ENCODE measurements around the gene PAK6. TPM values are rescaled to one million over a fixed set of nuclear protein-coding genes. Genes with fewer than 3 reads are reported as not detected.

The PAK6 gene
- total and polyA plus RNA-seq, 9 of the 15 experiments (the other 6 are each of a cell fraction or from before 2014, with no cell fraction given) = 0.03 to 0.74 (median 0.16) TPM; not detected in 2

GRCh38 chr15:40305281-40305680 lies 66.4 kb downstream of the PAK6 start:
- Histone ChIP-seq H3K36me3 (ENCODE audit: control insufficient read depth, insufficient read depth, low read length) (no peaks in the 10 kb centered on the region), H3K79me2 (ENCODE audit: control insufficient read depth, insufficient read depth, low read length) (no peaks in the 10 kb centered on the region), H3K9ac (ENCODE audit: insufficient read depth in 1 of 2, low read depth in 2 of 2, low read length in 2 of 2) (no peak overlapping the region; a peak in 1 of 4 replicates), H4K20me1 (replicated peaks; ENCODE audit: control insufficient read depth, insufficient read depth, low read length) (no peaks in the 10 kb centered on the region), H3K9me1 (ENCODE audit: control insufficient read depth, insufficient read depth, low read length) (no peaks in the 10 kb centered on the region), H3K4me1 (replicated peaks in 1 of 2; ENCODE audit: control insufficient read depth in 2 of 2, insufficient read depth in 2 of 2, low read length in 2 of 2) (peaks cover 42 to 55% of the 10 kb centered on the region in 2 experiments), H3K27ac (ENCODE audit: extremely low read depth, low read depth, low read length) (no peak overlapping the region), H3K9me3 (replicated peaks; ENCODE audit: control insufficient read depth, insufficient read depth, low read depth, low read length) (no peaks in the 10 kb centered on the region), H3K4me3 (no peak overlapping the region), H3K4me2 (ENCODE audit: insufficient read depth, low read length) (no peak overlapping the region), H3K27me3 (ENCODE audit: control insufficient read depth in 2 of 2, insufficient read depth in 2 of 2, low read length in 2 of 2) (no peaks in the 10 kb centered on the region), H2AFZ (ENCODE audit: low read depth, low read length) (no peak overlapping the region)
- ATAC-seq (no peak), FAIRE-seq (no peak), DNase-seq (ENCODE audit: extremely low read depth in 1 of 4, low spot score in 3 of 4) (no peak)
- 30% methylated on average over 4 of the region's 4 CpGs for WGBS (ENCODE audit: insufficient coverage, low coverage, missing lambda C conversion rate)
- CTCF ChIA-PET (ENCODE audit: low intra/inter-chr PET ratio) = no interaction called here
- intact Hi-C loops (cut with micrococcal nuclease) = no loop called here
- in situ Hi-C loops (cut with MboI) = no loop called here
- no TSS peak for BruUV-seq (replicated peaks)
- POLR2A ChIA-PET = no interaction called here
- TF ChIP-seq CSDE1 (IDR thresholded peaks at IDR 0.05) = no peak

- Histone ChIP-seq H4K20me1 (replicated peaks; ENCODE audit: control insufficient read depth, insufficient read depth, low read length) (no peaks in the 10 kb centered on the region), H3K4me2 (ENCODE audit: insufficient read depth, low read length) (no peak overlapping the region), H3K4me3 (no peak overlapping the region), H3K79me2 (ENCODE audit: control insufficient read depth, insufficient read depth, low read length) (no peaks in the 10 kb centered on the region), H2AFZ (ENCODE audit: low read depth, low read length) (0 out of 2 replicates have a peak overlapping the region, but pooled peaks have one; percentile 10), H3K27me3 (ENCODE audit: control insufficient read depth in 2 of 2, insufficient read depth in 2 of 2, low read length in 2 of 2) (peaks cover 0 to 6% of the 10 kb centered on the region in 2 experiments; a peak in 2 of 5 replicates), H3K9me3 (replicated peaks; ENCODE audit: control insufficient read depth, insufficient read depth, low read depth, low read length) (no peaks in the 10 kb centered on the region), H3K27ac (ENCODE audit: extremely low read depth, low read depth, low read length) (no peak overlapping the region), H3K4me1 (replicated peaks in 1 of 2; ENCODE audit: control insufficient read depth in 2 of 2, insufficient read depth in 2 of 2, low read length in 2 of 2) (peaks cover 33 to 48% of the 10 kb centered on the region in 2 experiments), H3K9me1 (ENCODE audit: control insufficient read depth, insufficient read depth, low read length) (no peaks in the 10 kb centered on the region), H3K9ac (ENCODE audit: insufficient read depth in 1 of 2, low read depth in 2 of 2, low read length in 2 of 2) (no peak overlapping the region), H3K36me3 (ENCODE audit: control insufficient read depth, insufficient read depth, low read length) (no peaks in the 10 kb centered on the region)
- TF ChIP-seq SP1 (CRISPR knock-in tag; IDR thresholded peaks at IDR 0.05) (no peak), SLC30A9 (CRISPR knock-in tag; IDR thresholded peaks at IDR 0.05) (no peak), E2F6 (IDR thresholded peaks at IDR 0.05; ENCODE audit: borderline replicate concordance in 1 of 2, extremely low read depth in 1 of 2, insufficient read depth in 1 of 2, insufficient read length in 1 of 2, low read depth in 1 of 2, low read length in 1 of 2, poor library complexity in 1 of 2, severe bottlenecking in 1 of 2) (no peak), SMAD4 (CRISPR knock-in tag; conservative IDR thresholded peaks at IDR 0.05) (no peak), MECOM (CRISPR knock-in tag; IDR thresholded peaks at IDR 0.05) (no peak), RAD51 (IDR thresholded peaks at IDR 0.05; ENCODE audit: borderline replicate concordance, low read depth) (no peak), ZBTB5 (IDR thresholded peaks at IDR 0.05) (no peak), POU5F1 (IDR thresholded peaks at IDR 0.05; ENCODE audit: borderline replicate concordance, low read depth, low read length, partially characterized antibody) (no peak), PKNOX1 (IDR thresholded peaks at IDR 0.05) (no peak)
- no peak for DNase-seq (ENCODE audit: extremely low read depth in 1 of 4, low spot score in 3 of 4)
- BruUV-seq (replicated peaks) = no TSS peak
- intact Hi-C loops (cut with micrococcal nuclease) (no loop called here), in situ Hi-C loops (cut with MboI) (no loop called here)
- POLR2A ChIA-PET = interaction anchor here (1.1 kb wide), 1 partner anchor 26 kb away, joined by 3 read pairs; no protein-coding TSS in a partner anchor
- no peak for FAIRE-seq
- CTCF ChIA-PET (ENCODE audit: low intra/inter-chr PET ratio) = no interaction called here
- no peak for ATAC-seq
- 58% methylated on average over 5 of the region's 5 CpGs for WGBS (ENCODE audit: insufficient coverage, low coverage, missing lambda C conversion rate)
These were observed 67.5 kb downstream of the PAK6 start for GRCh38 chr15:40306371-40306770.

Data from K562 (cell line).